GM21529 (cell line): ENCODE results near the gene TCF15.

ENCODE experiments used
- ATAC-seq: cut with Tn5 transposase; IDR thresholded peaks from one replicate; pipeline ENCODE4 v1.9.1; 2021; ENCODE audit not compliant: unreplicated experiment

Gene TCF15, protein sequence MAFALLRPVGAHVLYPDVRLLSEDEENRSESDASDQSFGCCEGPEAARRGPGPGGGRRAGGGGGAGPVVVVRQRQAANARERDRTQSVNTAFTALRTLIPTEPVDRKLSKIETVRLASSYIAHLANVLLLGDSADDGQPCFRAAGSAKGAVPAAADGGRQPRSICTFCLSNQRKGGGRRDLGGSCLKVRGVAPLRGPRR

DNA sequence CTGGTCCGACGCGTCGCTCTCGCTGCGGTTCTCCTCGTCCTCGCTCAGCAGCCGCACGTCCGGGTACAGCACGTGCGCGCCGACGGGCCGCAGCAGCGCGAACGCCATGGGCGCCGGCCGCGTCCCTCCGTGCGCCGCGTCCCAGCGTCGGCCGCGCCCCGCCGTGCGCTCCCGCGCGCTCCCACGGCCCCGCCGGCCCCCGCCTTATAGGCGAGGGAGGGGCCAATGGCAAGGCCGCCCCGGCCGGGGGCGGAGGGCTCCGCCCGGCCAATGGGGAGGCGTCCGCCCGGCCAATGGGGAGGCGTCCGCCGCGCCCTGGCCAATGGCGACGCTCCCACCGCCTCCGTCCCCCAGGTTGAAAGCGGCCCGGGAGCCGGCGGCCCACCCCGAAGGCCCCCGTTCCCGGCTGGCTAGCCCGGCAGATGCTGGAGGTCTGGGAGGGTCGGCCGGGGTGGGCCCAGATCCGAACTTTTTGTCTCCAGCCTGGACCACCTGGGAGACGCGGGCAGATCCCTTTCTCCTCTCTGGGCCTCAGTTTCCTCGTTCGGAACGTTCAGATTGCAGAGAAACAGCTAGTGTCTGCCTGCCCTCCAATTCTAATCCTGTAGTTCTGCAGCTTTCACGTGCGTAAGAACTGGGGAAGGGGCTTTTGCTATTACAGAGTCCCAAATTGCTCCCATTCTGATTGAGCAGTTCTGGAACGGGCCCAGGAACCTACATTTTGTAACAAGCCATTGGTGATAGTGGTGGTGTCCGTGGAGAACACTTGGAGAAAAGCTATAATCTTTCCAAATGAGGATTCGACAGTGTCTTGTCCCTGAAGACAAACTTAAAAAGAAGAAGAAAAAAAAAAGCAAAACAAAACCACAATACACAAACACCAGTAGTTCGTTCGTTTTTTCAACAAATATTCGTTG is at the start of gene TCF15:
TCF15 (minus strand) TSS at position 180 of the 917 bp plus-strand sequence; CDS start at position 108, 72 bp downstream.
- no peak for ATAC-seq

DNA sequence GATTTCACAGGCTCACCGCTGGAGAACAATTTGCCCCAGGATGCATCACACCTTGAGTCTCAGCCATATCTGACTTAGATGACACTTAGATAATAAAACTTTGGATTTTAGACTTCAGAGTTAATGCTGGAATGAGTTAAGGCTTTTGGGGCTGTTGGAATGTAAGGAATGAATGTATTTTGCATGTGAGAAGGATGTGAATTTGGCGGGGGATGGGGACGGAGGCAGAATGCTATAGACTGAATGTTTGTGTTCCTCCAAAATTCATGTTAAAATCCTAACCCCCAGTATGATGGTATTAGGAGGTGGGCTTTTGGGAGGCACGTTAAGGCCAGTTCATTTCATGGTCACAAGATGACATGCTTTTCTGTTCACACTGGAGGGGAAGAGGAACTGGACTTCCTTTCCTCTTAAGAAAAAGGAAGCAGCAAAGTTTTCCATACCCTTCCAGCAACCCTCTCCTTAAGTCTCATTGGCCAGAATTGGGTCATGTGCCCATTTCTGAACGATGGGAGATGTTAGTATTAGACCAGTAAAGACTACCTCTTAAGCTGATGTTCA is 48.7 kb upstream of the TCF15 start:
- ATAC-seq, result no peak

DNA sequence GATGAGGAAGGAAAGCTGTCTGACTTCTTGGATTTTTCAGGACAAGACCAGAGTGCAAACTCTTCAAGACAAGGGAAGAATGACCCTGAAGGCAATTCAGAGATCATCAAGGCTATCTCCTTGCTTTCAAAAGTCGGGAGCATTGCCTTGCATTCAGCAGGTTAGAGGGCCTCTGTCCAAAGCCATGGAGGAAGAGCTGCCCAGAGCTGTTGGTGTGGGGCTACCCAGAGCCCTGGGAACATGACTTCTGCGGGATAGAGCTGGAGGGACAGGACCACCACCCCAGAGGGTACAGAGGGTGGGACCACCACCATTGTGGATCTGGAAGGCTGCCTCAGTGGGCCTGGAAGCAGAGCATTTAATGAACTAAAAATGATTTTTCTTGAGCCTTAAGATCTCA is 48.1 kb upstream of the TCF15 start:
- ATAC-seq, result no peak

DNA sequence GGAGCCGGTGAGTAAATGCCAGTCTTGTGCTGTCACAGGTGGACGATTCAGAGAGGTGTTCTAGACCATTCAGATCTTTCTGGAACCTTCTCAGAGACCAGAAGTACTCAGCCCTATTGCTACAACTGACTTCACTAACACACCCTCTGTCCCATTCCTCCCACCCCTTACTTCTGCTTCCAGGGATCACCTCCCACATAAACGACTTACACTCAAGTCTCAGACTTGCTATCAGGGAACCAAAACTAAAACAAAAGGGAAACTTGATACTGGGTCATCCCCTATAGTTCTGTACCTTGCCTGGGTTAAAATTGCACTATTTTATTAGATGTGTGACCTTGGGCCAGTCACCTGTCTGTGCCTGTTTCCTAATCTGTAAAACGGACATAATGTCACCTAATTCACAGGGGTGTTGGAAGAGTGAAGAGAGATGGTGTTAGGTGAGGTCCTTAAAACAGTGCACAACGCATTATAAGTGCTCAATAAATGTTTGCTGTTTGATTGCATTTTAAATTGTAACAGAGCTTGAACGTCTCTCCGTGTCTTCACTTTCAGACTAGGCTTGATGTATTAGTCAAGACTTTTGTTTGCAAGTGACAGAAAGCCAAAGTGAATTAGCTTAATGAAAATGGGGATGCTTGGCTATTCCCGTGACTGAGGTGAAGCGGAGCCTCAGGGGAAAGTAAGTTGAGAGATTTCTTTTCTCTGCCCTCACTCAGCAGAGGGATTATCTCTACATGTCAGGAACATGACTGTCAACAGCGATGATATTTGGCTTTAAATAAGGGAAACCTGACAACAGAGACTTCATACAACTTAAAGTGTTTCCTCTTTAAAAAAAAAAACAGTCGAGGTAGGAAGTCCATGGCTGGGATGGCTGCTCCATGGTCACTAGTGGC is 45.9 kb upstream of the TCF15 start:
- no peak for ATAC-seq

DNA sequence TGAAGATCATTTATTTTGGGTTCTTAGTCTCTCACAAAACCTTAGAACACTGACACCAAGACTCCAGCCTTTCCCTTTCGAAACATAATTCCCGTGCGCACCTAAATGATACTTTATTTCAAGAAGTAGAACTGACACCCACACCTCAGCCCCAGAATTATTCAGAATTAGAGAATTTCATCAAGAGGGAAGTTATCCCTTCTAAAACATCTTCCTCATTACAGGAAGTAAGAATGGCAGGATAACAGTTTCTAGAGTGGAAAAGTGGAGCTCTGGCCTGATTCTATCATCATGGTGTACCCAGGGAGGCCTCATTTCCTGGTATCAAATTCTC is 44.3 kb upstream of the TCF15 start:
- ATAC-seq, result no peak

DNA sequence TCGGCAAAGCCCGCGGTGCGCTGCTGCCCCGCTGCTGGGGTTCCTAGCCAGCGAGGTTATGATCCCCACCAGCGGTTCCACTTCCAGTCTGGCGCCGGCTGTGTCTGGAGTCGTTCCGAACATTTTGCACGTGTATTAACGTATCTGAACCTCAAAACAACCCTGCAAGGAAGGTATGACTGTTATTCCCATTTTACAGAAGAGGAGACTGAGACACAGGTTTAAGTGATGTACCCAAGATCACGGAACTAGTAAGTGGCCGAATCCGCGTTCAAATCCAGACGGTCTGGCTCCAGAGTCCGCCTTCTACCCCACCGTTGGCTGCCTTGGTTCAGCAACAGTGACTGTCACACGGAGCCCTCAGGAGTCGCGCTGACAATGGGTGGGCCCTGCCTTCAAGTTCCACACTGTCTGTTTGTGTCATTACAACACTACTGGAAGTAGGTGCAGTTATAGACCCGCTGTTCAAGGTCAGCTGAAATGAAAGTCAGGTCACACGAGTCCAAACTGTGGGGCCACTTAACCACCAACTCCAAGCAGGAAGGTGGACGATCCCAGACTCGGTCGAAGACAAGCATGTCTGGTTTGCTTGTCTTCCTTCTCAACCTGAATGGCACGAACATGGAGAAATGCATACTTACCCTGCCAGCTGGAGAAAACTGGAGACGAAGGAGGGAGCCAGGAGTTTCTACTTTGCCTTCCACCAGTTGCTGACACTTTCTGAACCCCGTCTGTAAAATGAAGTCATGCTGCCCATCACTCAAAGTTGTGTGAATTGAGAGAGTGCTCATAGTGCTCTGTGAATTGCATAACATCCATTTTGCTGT is 43.7 kb upstream of the TCF15 start:
- ATAC-seq, result no peak

DNA sequence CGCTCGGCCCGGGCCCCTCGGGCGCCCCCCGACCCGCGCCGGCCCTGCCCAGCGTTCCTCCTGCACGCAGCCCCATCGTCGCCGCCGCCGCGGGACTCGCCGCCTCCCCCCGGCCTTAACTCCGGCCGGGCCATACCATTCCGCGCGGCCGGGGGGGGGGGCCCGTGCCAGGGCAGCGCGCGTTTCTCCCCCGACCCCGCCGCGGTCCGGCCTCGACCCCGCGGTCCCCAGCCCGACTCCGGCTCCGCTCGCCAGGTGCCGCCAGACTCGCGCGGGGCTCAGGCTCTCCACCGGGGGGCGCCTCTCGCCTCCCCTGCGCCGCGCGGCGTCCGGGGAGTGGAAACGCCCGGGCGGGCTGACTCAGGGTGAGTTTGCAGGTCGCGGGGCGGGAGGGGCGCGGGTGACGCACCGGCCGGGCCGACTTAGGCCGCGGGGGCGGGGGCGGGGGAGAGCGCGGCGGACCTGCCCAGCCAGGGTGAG is 43.0 kb upstream of the TCF15 start, which contains the start of gene SRXN1:
SRXN1 (minus strand) TSS at position 91 of the 480 bp plus-strand sequence; CDS start at position 76, 15 bp downstream.
- ATAC-seq, result peak; percentile 84

DNA sequence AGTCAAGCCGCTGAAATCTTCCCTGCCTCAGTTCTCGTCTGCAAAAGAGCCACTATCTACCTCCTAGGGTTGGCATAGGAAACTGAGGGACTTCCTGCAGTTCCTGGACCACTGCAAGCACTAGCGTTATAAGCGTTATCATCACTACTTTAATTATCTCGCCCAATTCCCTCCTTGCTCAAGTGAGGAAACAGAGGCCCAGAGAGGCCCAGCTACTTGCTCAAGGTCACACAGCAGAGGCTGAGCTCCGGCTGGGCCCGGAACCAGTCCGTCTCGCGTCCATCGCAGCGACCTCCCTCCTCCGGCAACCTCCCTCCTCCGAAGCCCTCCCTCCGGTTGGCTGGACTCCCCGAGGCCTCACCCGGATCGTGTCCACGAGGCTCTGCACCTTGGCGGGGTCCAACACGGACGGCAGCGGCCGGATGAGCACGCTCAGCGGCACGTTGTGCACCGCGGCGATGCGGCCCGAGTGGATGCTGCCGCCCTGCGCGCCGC is 42.6 kb upstream of the TCF15 start:
- ATAC-seq, result no peak

DNA sequence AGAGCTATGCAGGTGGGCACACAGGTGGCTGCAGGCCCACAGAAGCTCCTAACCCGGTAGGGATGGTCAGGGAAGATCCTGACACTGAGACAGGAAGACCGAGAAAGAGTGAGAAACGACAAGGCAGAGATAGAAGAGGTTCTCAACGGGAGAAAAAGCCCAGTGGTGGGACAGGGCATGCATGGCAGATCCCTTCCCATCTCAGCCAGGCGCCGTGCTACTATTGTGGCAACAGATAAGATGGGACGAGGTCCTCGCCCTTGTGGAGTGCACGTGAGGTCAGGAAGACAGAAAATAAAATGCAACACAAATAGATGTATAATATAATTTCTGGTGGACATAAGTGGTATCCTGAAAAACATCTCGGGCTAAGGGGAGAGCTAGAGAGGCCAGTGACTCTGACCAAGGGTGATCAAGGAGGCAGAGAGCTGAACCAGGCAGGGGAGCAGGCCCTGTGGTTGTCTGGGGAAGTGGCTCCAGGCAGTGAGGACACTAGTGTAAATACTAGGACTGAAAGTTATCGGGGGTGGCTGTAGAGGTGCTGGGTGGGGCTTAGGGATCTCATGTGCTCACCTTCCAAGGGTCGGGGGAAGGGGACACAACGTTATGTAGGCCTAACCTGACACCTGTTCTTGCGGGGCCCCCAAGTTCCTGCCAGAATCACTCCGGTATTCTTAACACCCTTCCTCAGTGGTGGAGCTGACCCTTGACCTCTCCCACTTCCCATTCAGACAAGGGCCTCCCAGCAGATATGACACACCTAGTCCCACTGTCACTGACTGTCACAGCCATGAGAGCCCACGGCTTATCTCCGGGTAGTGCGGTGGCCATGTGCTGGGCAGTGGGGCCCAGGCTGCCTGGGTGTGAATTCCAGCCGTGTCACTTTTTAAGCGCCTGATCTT is 41.9 kb upstream of the TCF15 start:
- no peak for ATAC-seq

DNA sequence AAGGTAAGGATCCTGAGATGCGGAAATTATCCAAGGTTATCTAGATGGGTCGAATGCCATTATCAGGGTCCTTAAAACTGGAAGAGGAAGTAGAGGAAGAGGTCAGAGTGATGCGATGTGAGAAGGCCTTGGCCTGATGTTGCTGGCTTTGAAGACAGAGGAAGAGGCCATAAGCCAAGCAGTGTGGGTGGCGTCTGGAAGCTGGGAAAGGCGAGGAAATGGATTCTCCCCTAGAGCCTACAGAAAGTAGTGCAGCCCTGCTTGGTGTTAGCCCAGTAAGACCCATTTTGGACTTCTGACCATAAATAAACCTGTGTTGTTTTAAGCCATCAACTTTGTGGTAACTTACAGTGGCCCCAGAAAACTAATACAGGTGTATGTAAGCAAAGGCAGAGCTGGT is 40.8 kb upstream of the TCF15 start:
- no peak for ATAC-seq

DNA sequence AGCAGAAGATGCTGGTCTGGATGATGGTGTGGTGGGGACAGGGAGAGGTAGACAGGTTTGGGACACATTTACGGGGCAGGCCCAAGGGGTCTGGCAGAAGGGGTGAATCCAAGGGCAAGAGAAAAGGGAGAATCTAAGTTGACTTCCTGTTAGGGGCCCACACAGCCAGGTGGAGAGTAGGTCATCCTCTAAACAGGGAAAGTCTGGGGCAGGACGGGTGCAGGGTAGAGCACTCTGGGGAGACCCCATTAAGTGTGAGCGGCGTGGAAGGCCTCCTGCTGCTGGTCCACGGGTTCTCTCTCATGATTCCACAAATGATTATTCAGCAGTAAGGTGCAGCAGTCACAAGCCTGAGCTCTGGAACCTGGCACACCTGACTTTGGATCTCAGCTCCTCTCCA is 40.2 kb upstream of the TCF15 start:
- no peak for ATAC-seq

DNA sequence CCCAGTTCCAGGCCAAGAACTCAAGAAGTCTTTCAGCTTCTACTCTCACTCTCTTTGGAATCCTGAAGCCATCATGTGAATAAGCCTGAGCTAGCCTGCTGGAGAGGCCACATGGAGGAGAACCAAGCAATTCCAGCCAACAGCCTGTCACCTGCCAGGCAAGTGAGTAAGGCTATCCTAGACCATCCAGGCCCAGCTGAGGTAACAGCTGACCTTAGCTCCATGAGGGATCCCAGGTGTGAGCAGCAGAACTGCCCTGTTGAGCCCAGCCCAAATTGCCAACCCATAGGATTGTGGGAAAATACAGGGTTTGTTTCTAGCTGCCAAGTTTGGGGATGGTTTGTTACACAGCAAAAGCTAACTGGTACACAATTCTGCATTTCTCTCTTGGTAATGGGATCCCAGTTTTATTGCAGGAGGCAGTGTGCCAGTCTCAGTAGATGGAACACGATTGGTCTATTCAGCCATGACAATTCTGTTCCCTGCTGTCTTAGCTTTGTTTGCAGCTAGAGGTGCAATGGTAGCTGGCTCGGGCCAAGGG is 37.4 kb upstream of the TCF15 start:
- ATAC-seq, result no peak

DNA sequence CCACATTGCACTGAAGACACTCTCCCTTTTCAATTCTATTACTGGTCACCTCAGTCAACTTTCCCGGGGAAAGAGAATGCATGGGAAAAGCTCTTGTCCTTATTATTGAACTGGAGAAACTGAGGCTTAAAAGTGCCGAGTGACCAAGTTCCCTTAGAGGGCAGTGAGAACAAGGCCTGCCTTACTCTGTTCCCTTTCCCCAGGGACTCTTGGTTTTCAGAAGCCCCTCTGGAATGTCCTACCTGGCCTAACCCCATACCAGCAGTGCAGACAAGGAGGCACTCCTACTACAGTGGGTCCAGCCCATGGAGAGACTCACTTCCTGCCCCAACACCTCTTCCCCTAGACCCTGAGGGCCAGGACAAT is 36.7 kb upstream of the TCF15 start:
- ATAC-seq, result no peak

DNA sequence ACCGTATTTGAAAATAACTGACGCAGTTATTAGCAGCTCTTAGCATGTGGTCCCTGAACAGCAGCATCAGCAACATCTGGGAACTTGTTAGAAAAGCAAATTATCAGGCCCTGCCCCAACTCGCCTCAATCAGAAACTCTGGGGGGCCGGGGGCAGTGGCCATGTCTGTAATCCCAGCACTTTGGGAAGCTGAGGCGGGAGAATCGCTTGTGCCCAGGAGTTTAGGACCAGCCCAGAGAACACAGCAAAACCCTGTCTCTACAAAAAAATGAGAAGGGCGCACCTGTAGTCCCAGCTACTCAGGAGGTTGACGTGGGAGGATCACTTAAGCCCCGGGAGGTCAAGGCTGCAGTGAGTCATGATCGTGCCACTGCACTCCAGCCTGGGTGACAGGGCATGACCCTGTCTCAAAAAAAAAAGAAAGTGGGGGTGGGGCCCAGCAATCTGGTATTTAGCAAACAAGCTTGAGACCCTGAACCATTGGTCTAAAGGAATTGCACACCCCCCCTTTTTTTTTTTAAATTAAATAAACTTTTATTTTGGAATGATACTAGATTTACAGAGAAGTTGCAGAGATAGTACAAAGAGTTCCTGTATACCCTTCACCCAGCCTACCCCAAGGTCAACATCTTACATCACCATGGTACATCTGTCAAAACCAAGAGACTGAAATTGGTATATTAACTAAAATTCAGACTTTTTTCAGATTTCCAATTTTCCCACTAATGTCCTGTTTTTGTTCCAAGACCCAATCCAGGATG is 36.2 kb upstream of the TCF15 start:
- ATAC-seq, result no peak

DNA sequence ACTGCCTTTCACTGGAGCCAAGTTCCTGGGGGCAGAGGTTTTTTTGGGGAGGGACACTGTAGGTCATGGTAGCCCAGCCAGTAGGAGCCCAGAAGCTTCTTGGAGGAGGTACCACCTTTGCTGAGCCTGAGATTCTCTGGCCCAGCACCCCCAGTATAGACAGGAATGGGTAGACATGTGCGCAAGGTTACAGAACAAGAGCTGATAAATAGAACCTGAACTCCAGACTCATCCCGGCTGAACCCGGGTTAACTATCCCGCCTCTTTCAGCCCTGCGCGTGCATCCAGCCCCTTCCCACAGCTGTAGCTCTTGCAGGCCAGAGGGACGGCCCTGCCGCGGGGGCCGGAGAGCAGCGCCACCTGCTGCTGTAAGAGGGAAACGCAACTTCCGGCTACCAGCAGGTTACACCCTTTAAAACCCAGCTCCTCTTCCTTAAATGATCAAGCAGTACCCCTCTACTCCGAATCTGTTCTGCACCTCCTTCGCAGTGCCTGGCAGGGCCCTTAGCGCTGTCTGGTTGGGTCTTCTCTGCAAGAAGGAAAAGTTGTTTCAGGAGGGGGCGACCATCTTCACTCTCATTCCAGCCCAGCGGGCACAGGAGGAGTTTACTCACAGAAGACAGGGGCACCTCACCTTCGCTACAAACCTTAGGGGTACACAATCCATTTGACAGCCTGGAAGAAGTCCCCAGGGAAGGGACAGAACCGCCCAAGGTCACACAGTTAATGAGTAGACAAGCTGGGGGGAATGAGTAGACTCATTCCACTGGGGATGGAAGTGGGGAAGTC is 35.4 kb upstream of the TCF15 start:
- ATAC-seq, result peak; percentile 89

DNA sequence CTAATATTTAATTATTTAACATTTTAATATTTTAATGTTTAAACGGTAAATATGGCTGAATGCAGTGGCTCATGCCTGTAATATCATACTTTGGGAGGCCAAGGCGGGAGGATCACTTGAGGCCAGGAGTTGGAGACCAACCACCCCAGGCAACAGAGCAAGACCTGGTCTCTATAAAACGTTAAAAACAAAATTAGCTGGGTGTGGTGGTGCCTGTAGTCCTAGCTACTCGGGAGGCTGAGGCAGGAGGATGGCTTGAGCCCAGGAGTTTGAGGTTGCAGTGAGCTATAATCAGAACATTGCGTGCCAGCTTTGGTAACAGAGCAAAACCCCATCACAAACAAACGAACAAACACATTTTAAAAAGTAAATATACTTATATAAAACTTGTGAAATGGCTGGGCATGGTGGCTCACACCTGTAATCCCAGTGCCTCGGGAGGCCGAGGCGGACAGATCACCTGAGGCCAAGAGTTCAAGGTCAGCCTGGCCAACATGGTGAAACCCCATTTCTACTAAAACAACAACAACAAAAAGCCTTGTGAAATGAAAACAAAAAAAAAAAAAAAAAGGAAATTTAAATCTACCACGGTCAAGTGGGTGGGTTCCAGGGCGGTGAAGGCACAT is 34.7 kb upstream of the TCF15 start:
- ATAC-seq, result no peak
